Skeletal muscle satellite cell (primary cell): Measurements from ENCODE around the gene SLC22A14.

Experiments used
- H3K27me3 ChIP-seq: 2 replicates; pipeline ENCODE4 v1.7.0; 2013; ENCODE audit warnings: low read length; ENCODE audit not compliant: control insufficient read depth, insufficient read depth
- H3K36me3 ChIP-seq: 2 replicates; pipeline ENCODE4 v1.7.0; 2013; ENCODE audit warnings: mild to moderate bottlenecking, control low read depth, low read length; ENCODE audit not compliant: insufficient read depth
- H3K4me1 ChIP-seq: 2 replicates; pipeline ENCODE4 v1.7.0; 2013; ENCODE audit warnings: low read length; ENCODE audit not compliant: control insufficient read depth, insufficient read depth
- H3K4me2 ChIP-seq: 2 replicates; pipeline ENCODE4 v1.7.0; 2013; ENCODE audit warnings: mild to moderate bottlenecking, low read length
- H3K4me3 ChIP-seq: 2 replicates; pipeline ENCODE4 v1.7.0; 2013; ENCODE audit warnings: low read length
- H3K9ac ChIP-seq: 2 replicates; pipeline ENCODE4 v1.7.0; 2013; ENCODE audit warnings: mild to moderate bottlenecking, low read depth, low read length, moderate library complexity
- H3K9me3 ChIP-seq: replicated peaks from 2 replicates; pipeline ENCODE4 v1.7.0; 2013; ENCODE audit warnings: mild to moderate bottlenecking, control low read depth, low read length

SLC22A14 gene

GRCh38 chr3:38255627-38256026 lies 26.5 kb upstream of the SLC22A14 start:
- Histone ChIP-seq H3K9me3 (no peaks in the 10 kb centered on the region), H3K9ac (no peak overlapping the region), H3K36me3 (peaks cover 64% of the 10 kb centered on the region), H3K4me2 (no peak overlapping the region), H3K4me3 (no peak overlapping the region), H3K27me3 (no peaks in the 10 kb centered on the region), H3K4me1 (no peaks in the 10 kb centered on the region)

- Histone ChIP-seq H3K27me3 (no peaks in the 10 kb centered on the region), H3K9ac (no peak overlapping the region), H3K4me3 (no peak overlapping the region), H3K4me1 (no peaks in the 10 kb centered on the region), H3K36me3 (peaks cover 52% of the 10 kb centered on the region), H3K9me3 (no peaks in the 10 kb centered on the region), H3K4me2 (no peak overlapping the region)
Observed at GRCh38 chr3:38257583-38257982, 24.5 kb upstream of the SLC22A14 start.

- Histone ChIP-seq H3K36me3 (peaks cover 32% of the 10 kb centered on the region), H3K9ac (no peak overlapping the region), H3K9me3 (no peaks in the 10 kb centered on the region), H3K4me2 (no peak overlapping the region), H3K4me3 (no peak overlapping the region), H3K4me1 (no peaks in the 10 kb centered on the region), H3K27me3 (no peaks in the 10 kb centered on the region)
Observed at GRCh38 chr3:38260474-38260873, 21.6 kb upstream of the SLC22A14 start.

- no peaks in the 10 kb centered on the region for H3K27me3 ChIP-seq
- H3K4me1 ChIP-seq, result no peaks in the 10 kb centered on the region
- H3K9me3 ChIP-seq, result no peaks in the 10 kb centered on the region
- H3K4me2 ChIP-seq, result no peak overlapping the region
- peaks cover 17% of the 10 kb centered on the region for H3K36me3 ChIP-seq
- no peak overlapping the region for H3K9ac ChIP-seq
- no peak overlapping the region for H3K4me3 ChIP-seq
Observed at GRCh38 chr3:38264353-38264771, 17.7 kb upstream of the SLC22A14 start.

- H3K4me1 ChIP-seq, result no peaks in the 10 kb centered on the region
Observed at GRCh38 chr3:38264779-38265178, 17.3 kb upstream of the SLC22A14 start.

GRCh38 chr3:38265604-38266307 lies 16.3 kb upstream of the SLC22A14 start, which contains the start of gene SLC22A13:
Gene SLC22A13, plus strand, starts transcription at chr3:38265812. Its CDS starts 49 bp downstream, at chr3:38265861.
- H3K4me2 ChIP-seq, result no peak within 1 kb of the TSS
- no peaks in the 10 kb centered on the region for H3K27me3 ChIP-seq
- H3K4me3 ChIP-seq, result no peak within 1 kb of the TSS
- H3K9ac ChIP-seq, result no peak within 1 kb of the TSS
- peaks cover 12% of the 10 kb centered on the region for H3K36me3 ChIP-seq
- H3K9me3 ChIP-seq, result no peaks in the 10 kb centered on the region
- no peaks in the 10 kb centered on the region for H3K4me1 ChIP-seq

More at GRCh38 chr3:38264779-38265178, 17.3 kb upstream of the SLC22A14 start:
- no peak overlapping the region for H3K9ac ChIP-seq
- no peak overlapping the region for H3K4me3 ChIP-seq
- H3K36me3 ChIP-seq, result peaks cover 17% of the 10 kb centered on the region
- no peak overlapping the region for H3K4me2 ChIP-seq
- H3K9me3 ChIP-seq, result no peaks in the 10 kb centered on the region
- no peaks in the 10 kb centered on the region for H3K27me3 ChIP-seq

GRCh38 chr3:38266810-38267209 lies 15.3 kb upstream of the SLC22A14 start:
- Histone ChIP-seq H3K9ac (no peak overlapping the region), H3K27me3 (no peaks in the 10 kb centered on the region), H3K4me2 (no peak overlapping the region), H3K4me1 (no peaks in the 10 kb centered on the region), H3K4me3 (no peak overlapping the region), H3K9me3 (no peaks in the 10 kb centered on the region), H3K36me3 (peaks cover 7% of the 10 kb centered on the region)

- Histone ChIP-seq H3K4me3 (no peak overlapping the region), H3K9ac (no peak overlapping the region), H3K4me1 (no peaks in the 10 kb centered on the region)
Observed at GRCh38 chr3:38267662-38268061, 14.4 kb upstream of the SLC22A14 start.

GRCh38 chr3:38268087-38268486 lies 14.0 kb upstream of the SLC22A14 start:
- Histone ChIP-seq H3K36me3 (peaks cover 5% of the 10 kb centered on the region), H3K4me2 (no peak overlapping the region), H3K27me3 (no peaks in the 10 kb centered on the region), H3K9ac (no peak overlapping the region), H3K4me3 (no peak overlapping the region), H3K9me3 (no peaks in the 10 kb centered on the region), H3K4me1 (no peaks in the 10 kb centered on the region)

More at GRCh38 chr3:38267662-38268061, 14.4 kb upstream of the SLC22A14 start:
- Histone ChIP-seq H3K9me3 (no peaks in the 10 kb centered on the region), H3K27me3 (no peaks in the 10 kb centered on the region), H3K36me3 (peaks cover 7% of the 10 kb centered on the region), H3K4me2 (no peak overlapping the region)

GRCh38 chr3:38268522-38268921 lies 13.6 kb upstream of the SLC22A14 start:
- no peak overlapping the region for H3K9ac ChIP-seq
- H3K4me3 ChIP-seq, result no peak overlapping the region

GRCh38 chr3:38270606-38271005 lies 11.5 kb upstream of the SLC22A14 start:
- Histone ChIP-seq H3K4me1 (no peaks in the 10 kb centered on the region), H3K9ac (no peak overlapping the region), H3K9me3 (no peaks in the 10 kb centered on the region), H3K36me3 (peaks cover 11% of the 10 kb centered on the region), H3K27me3 (no peaks in the 10 kb centered on the region), H3K4me3 (no peak overlapping the region), H3K4me2 (no peak overlapping the region)

More at GRCh38 chr3:38268522-38268921, 13.6 kb upstream of the SLC22A14 start:
- peaks cover under 1% of the 10 kb centered on the region for H3K36me3 ChIP-seq
- H3K4me1 ChIP-seq, result no peaks in the 10 kb centered on the region
- H3K27me3 ChIP-seq, result no peaks in the 10 kb centered on the region
- H3K4me2 ChIP-seq, result no peak overlapping the region
- H3K9me3 ChIP-seq, result no peaks in the 10 kb centered on the region

GRCh38 chr3:38271553-38271952 lies 10.5 kb upstream of the SLC22A14 start:
- Histone ChIP-seq H3K9ac (no peak overlapping the region), H3K4me2 (no peak overlapping the region), H3K9me3 (no peaks in the 10 kb centered on the region), H3K4me1 (no peaks in the 10 kb centered on the region), H3K27me3 (no peaks in the 10 kb centered on the region), H3K4me3 (no peak overlapping the region), H3K36me3 (peaks cover 19% of the 10 kb centered on the region)
